Glutamatergic neuron (in vitro differentiated cells): ENCODE results near the gene ATP2B2. TPM values are rescaled to one million over a fixed set of nuclear protein-coding genes. Genes with fewer than 3 reads are reported as not detected.

Experiments
- DNase-seq: peaks from one replicate; pipeline ENCODE4 v3.0.0; 2022
- H3K27ac Mint-ChIP-seq: one replicate; pipeline ENCODE4 v1.8.0; 2020; ENCODE audit warnings: mild to moderate bottlenecking, mixed read lengths, inconsistent platforms; ENCODE audit not compliant: unreplicated experiment
- H3K27me3 Mint-ChIP-seq: one replicate; pipeline ENCODE4 v1.8.0; 2020; ENCODE audit warnings: mild to moderate bottlenecking, moderate library complexity, mixed read lengths, inconsistent platforms; ENCODE audit not compliant: unreplicated experiment
- H3K36me3 Mint-ChIP-seq: one replicate; pipeline ENCODE4 v1.8.0; 2020; ENCODE audit warnings: mild to moderate bottlenecking, mixed read lengths, inconsistent platforms; ENCODE audit not compliant: unreplicated experiment
- H3K4me1 Mint-ChIP-seq: one replicate; pipeline ENCODE4 v1.8.0; 2020; ENCODE audit warnings: mild to moderate bottlenecking, low read depth, mixed read lengths, inconsistent platforms; ENCODE audit not compliant: unreplicated experiment
- H3K4me3 Mint-ChIP-seq: one replicate; pipeline ENCODE4 v1.8.0; 2020; ENCODE audit warnings: mild to moderate bottlenecking, mixed read lengths, inconsistent platforms; ENCODE audit not compliant: unreplicated experiment
- H3K9me3 Mint-ChIP-seq: one replicate; pipeline ENCODE4 v1.8.0; 2020; ENCODE audit warnings: mild to moderate bottlenecking, moderate library complexity, mixed read lengths, inconsistent platforms; ENCODE audit not compliant: unreplicated experiment
- total RNA-seq: library from RNA; stranded (reverse); fragmentation: NEBNext Ultra II Directional; extraction: Animal tissue kit (Norgen Biotek cat#: 25700); gene quantifications from one replicate; pipeline ENCODE4 v1.2.1, GENCODE V29; 2021; ENCODE audit not compliant: unreplicated experiment
- TF ChIP-seq, protein P1 (sequence below): fragments of 200-600 bp; sonication (generic); IDR thresholded peaks from one replicate; pipeline ENCODE4 v1.5.0; 2021; ENCODE audit not compliant: partially characterized antibody, unreplicated experiment

Gene ATP2B2
- total RNA-seq, 1 donor from 2014 or later, result 31.2 TPM

DNA sequence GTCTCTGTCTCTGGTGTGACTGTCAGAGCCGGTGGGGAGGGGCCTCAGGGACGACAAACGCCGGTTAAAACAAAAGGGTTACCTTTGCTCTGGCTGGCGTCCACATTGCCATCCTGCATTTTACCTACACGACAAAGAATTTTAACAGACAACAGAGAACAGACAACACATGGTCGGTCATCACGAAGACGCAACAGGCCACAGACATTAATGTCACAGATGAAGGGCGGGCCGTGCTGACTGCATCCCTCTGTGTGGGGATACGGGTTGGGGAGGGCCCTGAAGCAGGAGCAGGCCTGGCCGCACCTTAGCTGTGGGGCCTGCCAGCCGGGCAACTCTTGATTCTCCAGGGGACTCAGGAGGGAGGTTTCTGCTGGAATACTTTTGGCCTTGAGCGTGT, 126.2 kb downstream of the ATP2B2 start:
- TF ChIP-seq, protein P1, sequence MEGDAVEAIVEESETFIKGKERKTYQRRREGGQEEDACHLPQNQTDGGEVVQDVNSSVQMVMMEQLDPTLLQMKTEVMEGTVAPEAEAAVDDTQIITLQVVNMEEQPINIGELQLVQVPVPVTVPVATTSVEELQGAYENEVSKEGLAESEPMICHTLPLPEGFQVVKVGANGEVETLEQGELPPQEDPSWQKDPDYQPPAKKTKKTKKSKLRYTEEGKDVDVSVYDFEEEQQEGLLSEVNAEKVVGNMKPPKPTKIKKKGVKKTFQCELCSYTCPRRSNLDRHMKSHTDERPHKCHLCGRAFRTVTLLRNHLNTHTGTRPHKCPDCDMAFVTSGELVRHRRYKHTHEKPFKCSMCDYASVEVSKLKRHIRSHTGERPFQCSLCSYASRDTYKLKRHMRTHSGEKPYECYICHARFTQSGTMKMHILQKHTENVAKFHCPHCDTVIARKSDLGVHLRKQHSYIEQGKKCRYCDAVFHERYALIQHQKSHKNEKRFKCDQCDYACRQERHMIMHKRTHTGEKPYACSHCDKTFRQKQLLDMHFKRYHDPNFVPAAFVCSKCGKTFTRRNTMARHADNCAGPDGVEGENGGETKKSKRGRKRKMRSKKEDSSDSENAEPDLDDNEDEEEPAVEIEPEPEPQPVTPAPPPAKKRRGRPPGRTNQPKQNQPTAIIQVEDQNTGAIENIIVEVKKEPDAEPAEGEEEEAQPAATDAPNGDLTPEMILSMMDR, result no peak
- DNase-seq, result no peak
- peaks cover 2% of the 10 kb centered on the region for H3K9me3 Mint-ChIP-seq
- H3K4me1 Mint-ChIP-seq, result peaks cover 3% of the 10 kb centered on the region
- H3K27ac Mint-ChIP-seq, result no peak overlapping the region
- peaks cover 2% of the 10 kb centered on the region for H3K27me3 Mint-ChIP-seq
- H3K36me3 Mint-ChIP-seq, result no peaks in the 10 kb centered on the region
- no peak overlapping the region for H3K4me3 Mint-ChIP-seq

- H3K4me3 Mint-ChIP-seq, result no peak overlapping the region
- TF ChIP-seq, protein P1, result no peak
- no peak for DNase-seq
- no peaks in the 10 kb centered on the region for H3K36me3 Mint-ChIP-seq
- H3K27me3 Mint-ChIP-seq, result peaks cover 2% of the 10 kb centered on the region
- H3K27ac Mint-ChIP-seq, result no peak overlapping the region
- H3K4me1 Mint-ChIP-seq, result peaks cover 3% of the 10 kb centered on the region
- peaks cover 2% of the 10 kb centered on the region for H3K9me3 Mint-ChIP-seq
Observed at GRCh38 chr3:10378742-10379141, 126.6 kb downstream of the ATP2B2 start.

DNA sequence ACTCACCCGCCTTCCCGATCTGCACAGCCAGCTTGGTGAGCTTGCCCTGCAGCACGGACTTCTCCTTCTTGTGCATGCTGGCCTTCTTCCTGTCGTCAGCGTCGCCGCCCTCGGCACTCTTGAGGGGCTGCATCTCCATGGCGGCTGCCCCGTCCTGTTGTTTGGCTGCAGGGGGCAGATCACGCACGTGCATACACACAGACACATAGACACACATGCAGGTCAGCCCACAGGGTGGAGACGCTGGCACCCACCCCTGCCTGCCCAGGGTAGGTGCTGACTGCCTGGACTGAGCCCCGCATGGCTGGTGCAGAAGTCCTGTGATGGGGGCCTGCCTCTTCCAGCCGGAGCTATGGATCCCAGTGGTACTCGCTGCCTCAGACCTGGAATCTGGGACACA, 127.1 kb downstream of the ATP2B2 start:
- H3K4me3 Mint-ChIP-seq, result no peak overlapping the region
- peaks cover 2% of the 10 kb centered on the region for H3K27me3 Mint-ChIP-seq
- no peaks in the 10 kb centered on the region for H3K36me3 Mint-ChIP-seq
- TF ChIP-seq, protein P1, result no peak
- peaks cover 2% of the 10 kb centered on the region for H3K9me3 Mint-ChIP-seq
- no peak for DNase-seq
- no peak overlapping the region for H3K27ac Mint-ChIP-seq
- peaks cover 3% of the 10 kb centered on the region for H3K4me1 Mint-ChIP-seq

- Mint-ChIP-seq H3K4me3 (no peak overlapping the region), H3K9me3 (peaks cover 2% of the 10 kb centered on the region), H3K27me3 (peaks cover 2% of the 10 kb centered on the region), H3K36me3 (no peaks in the 10 kb centered on the region), H3K27ac (no peak overlapping the region), H3K4me1 (peaks cover 3% of the 10 kb centered on the region)
- TF ChIP-seq, protein P1, result no peak
- DNase-seq, result no peak
Observed at GRCh38 chr3:10377148-10377725, 128.1 kb downstream of the ATP2B2 start.

DNA sequence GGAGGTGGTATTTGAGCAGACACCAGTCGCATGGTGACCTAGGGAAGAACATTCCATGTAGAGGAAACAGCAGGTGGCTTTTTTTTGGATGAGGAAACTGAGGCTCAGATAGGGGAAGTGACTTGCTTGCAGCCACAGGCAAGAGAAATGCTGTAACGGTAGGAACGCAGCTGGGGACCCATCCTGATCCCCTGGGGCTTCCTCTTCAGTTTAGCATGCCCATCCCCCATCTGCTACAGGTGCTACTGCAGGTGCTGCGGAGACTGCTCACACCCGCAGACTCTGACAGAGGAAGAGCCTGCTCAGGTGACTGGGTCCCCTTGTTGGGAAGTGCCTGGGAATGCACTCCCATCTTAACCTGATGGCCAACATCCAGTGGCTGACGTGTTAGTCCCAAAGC, 129.0 kb downstream of the ATP2B2 start:
- TF ChIP-seq, protein P1, result no peak
- Mint-ChIP-seq H3K36me3 (no peaks in the 10 kb centered on the region), H3K9me3 (peaks cover 2% of the 10 kb centered on the region), H3K27me3 (peaks cover 2% of the 10 kb centered on the region), H3K4me3 (no peak overlapping the region), H3K27ac (no peak overlapping the region), H3K4me1 (peaks cover 3% of the 10 kb centered on the region)
- no peak for DNase-seq
